ENCODE measurements around the gene FANCE. TPM values are rescaled to one million over a fixed set of nuclear protein-coding genes. Genes with fewer than 3 reads are reported as not detected.

The FANCE gene
- polyA plus RNA-seq, 1 donor (not counting 4 experiments of a cell fraction or from before 2014, with no cell fraction given): 6.4 TPM

DNA sequence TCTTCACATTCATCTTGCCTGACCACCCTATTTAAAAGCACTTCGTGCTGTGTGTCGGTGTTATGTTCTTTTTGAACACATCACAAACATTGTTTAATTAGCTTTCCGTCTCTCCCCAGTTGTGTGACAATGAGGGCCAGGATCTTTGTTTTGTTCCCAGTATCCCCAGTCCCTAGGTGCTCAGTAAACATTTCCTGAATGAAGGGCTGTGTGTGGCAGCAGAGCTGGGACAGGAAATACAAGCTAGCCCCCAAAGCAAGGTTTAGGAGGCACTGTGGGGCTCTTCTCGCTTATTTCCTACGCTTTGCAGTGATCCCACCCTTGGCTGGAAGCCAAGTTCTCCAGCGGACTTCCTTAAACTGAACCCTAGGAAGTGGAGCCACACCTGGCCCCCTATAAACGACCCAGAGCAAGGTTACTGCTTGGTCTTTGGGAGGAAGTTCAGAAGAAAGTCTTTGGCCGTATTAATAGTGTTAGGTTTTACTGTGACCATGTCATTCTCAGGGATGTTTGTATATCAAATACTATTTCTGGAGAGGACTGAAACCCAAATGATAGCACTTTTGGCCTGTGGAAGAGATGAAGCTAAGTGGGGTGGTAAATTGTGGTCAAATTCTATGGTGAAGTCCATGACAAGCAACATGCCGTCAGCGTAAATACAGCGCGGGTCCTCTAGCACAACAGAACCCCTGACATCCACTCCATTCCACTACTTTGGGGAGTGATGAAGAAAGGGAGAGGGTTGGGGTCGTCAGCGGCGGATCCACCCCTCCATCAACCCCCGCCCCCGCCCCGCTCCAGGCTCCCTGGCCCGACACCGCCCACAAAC lies 570 bp upstream of the FANCE start:
- Histone ChIP-seq H3K27ac (ENCODE audit: control insufficient read depth, insufficient read depth, low read length) (no peak overlapping the region), H4K20me1 (ENCODE audit: control insufficient read depth, extremely low read depth, insufficient read depth, low read length) (no peaks in the 10 kb centered on the region), H3K4me2 (ENCODE audit: control insufficient read depth, extremely low read depth, insufficient read depth, low read depth, low read length) (peak overlapping the region; percentile 69), H3K4me3 (ENCODE audit: control insufficient read depth in 2 of 3, extremely low read depth in 1 of 3, insufficient read depth in 2 of 3, low read depth in 1 of 3, low read length in 3 of 3) (peak overlapping the region in 1 of 3 experiments; percentile 53), H3K36me3 (ENCODE audit: control insufficient read depth in 2 of 2, extremely low read depth in 1 of 2, insufficient read depth in 2 of 2, low read length in 2 of 2) (peaks cover 2 to 5% of the 10 kb centered on the region in 2 experiments), H3K9me3 (ENCODE audit: control insufficient read depth, low read depth, low read length) (no peaks in the 10 kb centered on the region), H3K27me3 (ENCODE audit: control insufficient read depth, extremely low read depth, insufficient read depth, low read length) (no peaks in the 10 kb centered on the region), H2AFZ (ENCODE audit: control insufficient read depth, low read length) (no peak overlapping the region), H3K9ac (ENCODE audit: control insufficient read depth, extremely low read depth, insufficient read depth, low read length) (peak overlapping the region; percentile 3), H3K4me1 (ENCODE audit: control insufficient read depth, extremely low read depth, insufficient read depth, low read length) (peaks cover 30% of the 10 kb centered on the region), H3K79me2 (ENCODE audit: control insufficient read depth, insufficient read depth, low read length) (peaks cover 1% of the 10 kb centered on the region), H3K9me1 (ENCODE audit: control insufficient read depth, extremely low read depth, insufficient read depth, low read length) (no peaks in the 10 kb centered on the region)
- no peak for FAIRE-seq
- dilution Hi-C loops (cut with MboI; ENCODE audit: extremely low pct_ligation_motif_present, low sequenced_read_pairs): no loop called here
- no peak for DNase-seq (ENCODE audit: low read depth, low spot score)
- no peak for TF ChIP-seq EZH2 (IDR thresholded peaks at IDR 0.05; ENCODE audit: low read length)
- TF ChIP-seq CTCF (optimal IDR thresholded peaks at IDR 0.05 in 1 of 3, IDR thresholded peaks at IDR 0.05 in 1 of 3, conservative IDR thresholded peaks at IDR 0.05 in 1 of 3; ENCODE audit: extremely low read depth in 1 of 3, insufficient read depth in 2 of 3, low read length in 3 of 3): no peak

DNA sequence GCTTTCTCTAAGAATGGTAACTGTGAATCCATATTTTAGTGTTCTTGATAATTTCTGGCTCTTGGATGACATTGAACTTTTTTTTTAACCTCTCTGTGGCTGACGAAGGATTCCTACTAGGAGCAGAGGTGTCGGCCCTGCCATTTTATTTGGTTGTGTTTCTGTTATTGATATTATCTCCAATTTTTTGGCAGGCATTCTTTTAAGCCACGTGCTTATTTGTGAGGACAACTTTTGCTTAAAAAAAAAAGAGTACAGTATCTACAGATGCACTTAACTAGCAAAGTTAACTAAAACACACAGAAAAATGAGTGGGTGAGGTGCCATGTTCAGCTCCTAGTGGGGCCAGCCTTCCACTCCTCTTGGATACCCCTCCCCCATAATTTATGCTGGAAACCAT lies 1.1 kb downstream of the FANCE start:
- FAIRE-seq (no peak), DNase-seq (ENCODE audit: low read depth, low spot score) (no peak)

More for the DNA sequence above, 1.1 kb downstream of the FANCE start:
- peaks cover 30% of the 10 kb centered on the region for H3K4me1 ChIP-seq (ENCODE audit: control insufficient read depth, extremely low read depth, insufficient read depth, low read length)
- peaks cover 1% of the 10 kb centered on the region for H3K79me2 ChIP-seq (ENCODE audit: control insufficient read depth, insufficient read depth, low read length)
- dilution Hi-C loops (cut with MboI; ENCODE audit: extremely low pct_ligation_motif_present, low sequenced_read_pairs): no loop called here
- no peaks in the 10 kb centered on the region for H3K9me1 ChIP-seq (ENCODE audit: control insufficient read depth, extremely low read depth, insufficient read depth, low read length)
- peaks cover 2 to 8% of the 10 kb centered on the region in 2 experiments for H3K36me3 ChIP-seq (ENCODE audit: control insufficient read depth in 2 of 2, extremely low read depth in 1 of 2, insufficient read depth in 2 of 2, low read length in 2 of 2)
- H3K27me3 ChIP-seq (ENCODE audit: control insufficient read depth, extremely low read depth, insufficient read depth, low read length): no peaks in the 10 kb centered on the region
- peak overlapping the region; percentile 90 for H3K4me2 ChIP-seq (ENCODE audit: control insufficient read depth, extremely low read depth, insufficient read depth, low read depth, low read length)
- H3K9me3 ChIP-seq (ENCODE audit: control insufficient read depth, low read depth, low read length): no peaks in the 10 kb centered on the region
- H4K20me1 ChIP-seq (ENCODE audit: control insufficient read depth, extremely low read depth, insufficient read depth, low read length): no peaks in the 10 kb centered on the region
- peak overlapping the region; percentile 85 for H3K27ac ChIP-seq (ENCODE audit: control insufficient read depth, insufficient read depth, low read length)
- H3K4me3 ChIP-seq (ENCODE audit: control insufficient read depth in 2 of 3, extremely low read depth in 1 of 3, insufficient read depth in 2 of 3, low read depth in 1 of 3, low read length in 3 of 3): peak overlapping the region; percentile 51 to 85 (median 78)
- peak overlapping the region; percentile 82 for H2AFZ ChIP-seq (ENCODE audit: control insufficient read depth, low read length)
- no peak for TF ChIP-seq CTCF (optimal IDR thresholded peaks at IDR 0.05 in 1 of 3, IDR thresholded peaks at IDR 0.05 in 1 of 3, conservative IDR thresholded peaks at IDR 0.05 in 1 of 3; ENCODE audit: extremely low read depth in 1 of 3, insufficient read depth in 2 of 3, low read length in 3 of 3)
- TF ChIP-seq EZH2 (IDR thresholded peaks at IDR 0.05; ENCODE audit: low read length): no peak
- H3K9ac ChIP-seq (ENCODE audit: control insufficient read depth, extremely low read depth, insufficient read depth, low read length): peak overlapping the region; percentile 80
